ENCODE results near the gene MRPL40. TPM values are rescaled to one million over a fixed set of nuclear protein-coding genes. Genes with fewer than 3 reads are reported as not detected.

MRPL40 gene
- total RNA-seq, 1 experiment from 2014 or later: 40.1 TPM

GRCh38 chr22:19463491-19464469 lies 31.4 kb downstream of the MRPL40 start (continued):
- TF ChIP-seq, protein P1, sequence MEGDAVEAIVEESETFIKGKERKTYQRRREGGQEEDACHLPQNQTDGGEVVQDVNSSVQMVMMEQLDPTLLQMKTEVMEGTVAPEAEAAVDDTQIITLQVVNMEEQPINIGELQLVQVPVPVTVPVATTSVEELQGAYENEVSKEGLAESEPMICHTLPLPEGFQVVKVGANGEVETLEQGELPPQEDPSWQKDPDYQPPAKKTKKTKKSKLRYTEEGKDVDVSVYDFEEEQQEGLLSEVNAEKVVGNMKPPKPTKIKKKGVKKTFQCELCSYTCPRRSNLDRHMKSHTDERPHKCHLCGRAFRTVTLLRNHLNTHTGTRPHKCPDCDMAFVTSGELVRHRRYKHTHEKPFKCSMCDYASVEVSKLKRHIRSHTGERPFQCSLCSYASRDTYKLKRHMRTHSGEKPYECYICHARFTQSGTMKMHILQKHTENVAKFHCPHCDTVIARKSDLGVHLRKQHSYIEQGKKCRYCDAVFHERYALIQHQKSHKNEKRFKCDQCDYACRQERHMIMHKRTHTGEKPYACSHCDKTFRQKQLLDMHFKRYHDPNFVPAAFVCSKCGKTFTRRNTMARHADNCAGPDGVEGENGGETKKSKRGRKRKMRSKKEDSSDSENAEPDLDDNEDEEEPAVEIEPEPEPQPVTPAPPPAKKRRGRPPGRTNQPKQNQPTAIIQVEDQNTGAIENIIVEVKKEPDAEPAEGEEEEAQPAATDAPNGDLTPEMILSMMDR (IDR thresholded peaks at IDR 0.05 in 2 of 3, conservative IDR thresholded peaks at IDR 0.05 in 1 of 3; ENCODE audit: borderline replicate concordance in 1 of 3, insufficient read depth in 1 of 3, low read depth in 2 of 3, low read length in 2 of 3): no peak
- TF ChIP-seq EGR1 (IDR thresholded peaks at IDR 0.05; ENCODE audit: low read depth) (no peak), RAD21 (IDR thresholded peaks at IDR 0.05; ENCODE audit: low read depth) (no peak), MAX (IDR thresholded peaks at IDR 0.05) (no peak), EZH2 (IDR thresholded peaks at IDR 0.05) (no peak), TCF7L2 (IDR thresholded peaks at IDR 0.05; ENCODE audit: borderline replicate concordance, extremely low read depth, insufficient read depth, insufficient read length) (no peak), YY1 (IDR thresholded peaks at IDR 0.05; ENCODE audit: extremely low read depth, insufficient replicate concordance, low read depth, low read length) (no peak), SP1 (IDR thresholded peaks at IDR 0.05; ENCODE audit: low read depth) (no peak), CEBPB (IDR thresholded peaks at IDR 0.05; ENCODE audit: low read depth) (no peak), ZBTB33 (IDR thresholded peaks at IDR 0.05; ENCODE audit: extremely low read depth, insufficient replicate concordance, low read length) (no peak)
- TF ChIP-seq, protein P2, sequence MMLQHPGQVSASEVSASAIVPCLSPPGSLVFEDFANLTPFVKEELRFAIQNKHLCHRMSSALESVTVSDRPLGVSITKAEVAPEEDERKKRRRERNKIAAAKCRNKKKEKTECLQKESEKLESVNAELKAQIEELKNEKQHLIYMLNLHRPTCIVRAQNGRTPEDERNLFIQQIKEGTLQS (IDR thresholded peaks at IDR 0.05): no peak
